Activated CD8-positive, alpha-beta memory T cell treated with anti-CD3 and anti-CD28 coated beads, Interleukin-2, amount 50 U/mL, for 1 hour (primary cell): Measurements from ENCODE around the gene SSH3.

Source experiments
- DNase-seq: peaks from one replicate; pipeline ENCODE4 v3.0.0-alpha.2; 2020; ENCODE audit errors: extremely low read depth

SSH3 gene

DNA sequence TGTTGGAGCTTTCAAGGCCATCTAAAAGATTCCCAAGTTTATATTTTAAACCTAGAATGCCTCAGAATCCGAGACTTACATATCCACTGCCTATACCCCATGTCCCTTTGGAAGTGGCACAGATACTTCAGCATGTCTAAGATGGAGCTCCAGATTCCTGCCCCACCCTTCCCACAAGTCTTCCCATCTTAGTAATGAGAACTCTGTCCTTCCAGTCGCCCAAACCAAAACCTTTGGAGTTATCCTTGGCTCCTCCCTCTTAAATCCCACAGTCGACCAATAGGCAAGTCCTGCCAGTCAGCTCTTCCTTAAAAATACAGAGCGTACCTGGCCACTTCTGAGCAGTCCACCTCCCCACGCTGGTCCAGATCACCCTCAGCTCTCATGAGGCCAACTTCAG lies 45.7 kb downstream of the SSH3 start:
- no peak for DNase-seq

DNA sequence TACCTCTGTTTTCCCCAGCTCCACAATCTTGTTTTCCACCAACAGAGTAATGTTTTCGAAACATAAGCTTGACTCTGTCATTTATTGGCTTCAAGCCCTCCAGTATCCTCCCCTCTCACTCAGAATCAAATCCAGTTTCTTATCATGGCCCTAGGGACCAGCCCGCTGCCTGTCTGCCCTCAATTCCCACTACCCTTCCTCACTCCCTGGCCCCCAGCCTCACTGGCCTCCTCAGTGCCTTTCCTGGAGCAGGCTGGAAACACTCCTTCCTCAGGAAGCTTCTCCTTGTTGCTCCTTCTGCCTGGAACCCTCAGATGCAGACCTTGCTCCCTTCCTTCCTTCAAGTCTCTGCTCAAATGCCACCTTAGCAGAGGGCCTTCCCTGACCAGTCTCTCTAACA lies 46.1 kb downstream of the SSH3 start:
- DNase-seq: no peak

DNA sequence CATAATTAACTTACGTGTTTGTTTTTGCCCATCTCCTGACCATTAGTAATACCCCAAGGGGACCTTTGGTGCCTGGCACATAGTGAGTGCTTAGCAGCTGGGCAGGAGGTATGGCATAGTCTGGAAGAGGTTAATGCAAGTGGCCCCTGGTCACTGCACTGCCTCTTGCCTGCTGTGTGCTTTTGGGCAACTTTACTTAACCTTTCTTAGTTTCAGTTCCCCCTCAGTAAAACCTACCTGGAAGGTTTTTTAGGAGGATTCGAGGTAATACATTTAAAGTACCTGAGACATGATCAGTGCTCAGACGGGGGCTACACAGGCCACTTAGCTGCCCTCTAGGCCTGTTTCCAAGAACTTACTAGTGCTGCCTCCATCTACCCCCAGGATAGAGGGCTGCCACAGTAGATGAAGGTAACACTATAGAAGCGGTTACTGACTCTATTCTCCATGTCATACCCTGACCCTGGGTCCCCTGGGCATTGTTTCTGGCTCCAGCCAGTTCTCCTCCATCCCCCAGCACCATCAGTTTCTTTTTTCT lies 46.7 kb downstream of the SSH3 start:
- no peak for DNase-seq

DNA sequence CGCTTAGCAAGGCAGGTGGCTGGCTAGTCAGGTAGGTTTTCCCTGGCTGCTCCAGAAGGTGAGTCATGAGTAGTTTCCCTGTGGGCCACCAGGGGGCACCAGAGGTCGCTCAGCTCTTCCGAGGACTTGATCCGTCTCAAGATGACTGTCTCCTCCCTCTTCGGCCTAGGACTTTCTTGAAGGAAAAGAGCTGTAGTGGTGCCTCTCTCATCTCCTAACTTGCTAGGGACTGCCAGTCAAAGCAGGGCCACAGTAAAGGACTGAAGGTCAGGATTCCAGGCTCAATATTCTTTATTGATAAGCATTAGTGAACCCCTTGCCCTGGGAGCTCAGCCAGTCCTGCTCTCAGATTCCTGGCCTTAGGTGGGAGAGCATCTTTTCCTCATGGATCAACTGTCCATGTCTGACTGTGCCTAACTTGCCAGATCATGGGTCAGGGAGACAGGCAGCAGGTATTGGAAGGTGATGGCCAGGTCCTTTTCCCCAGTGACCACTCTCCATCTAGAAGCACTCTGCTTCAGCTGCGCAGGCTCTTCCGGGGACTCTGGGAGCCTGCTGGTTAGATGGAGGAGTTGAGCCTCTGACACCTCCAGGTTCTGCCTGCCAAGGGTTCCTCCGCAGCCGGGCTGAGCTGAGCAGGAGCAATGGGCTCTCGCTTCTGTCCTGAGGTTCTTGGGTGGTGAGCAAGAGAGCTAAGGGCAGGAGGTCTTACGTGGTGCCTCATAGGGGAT lies 48.1 kb downstream of the SSH3 start:
- no peak for DNase-seq

DNA sequence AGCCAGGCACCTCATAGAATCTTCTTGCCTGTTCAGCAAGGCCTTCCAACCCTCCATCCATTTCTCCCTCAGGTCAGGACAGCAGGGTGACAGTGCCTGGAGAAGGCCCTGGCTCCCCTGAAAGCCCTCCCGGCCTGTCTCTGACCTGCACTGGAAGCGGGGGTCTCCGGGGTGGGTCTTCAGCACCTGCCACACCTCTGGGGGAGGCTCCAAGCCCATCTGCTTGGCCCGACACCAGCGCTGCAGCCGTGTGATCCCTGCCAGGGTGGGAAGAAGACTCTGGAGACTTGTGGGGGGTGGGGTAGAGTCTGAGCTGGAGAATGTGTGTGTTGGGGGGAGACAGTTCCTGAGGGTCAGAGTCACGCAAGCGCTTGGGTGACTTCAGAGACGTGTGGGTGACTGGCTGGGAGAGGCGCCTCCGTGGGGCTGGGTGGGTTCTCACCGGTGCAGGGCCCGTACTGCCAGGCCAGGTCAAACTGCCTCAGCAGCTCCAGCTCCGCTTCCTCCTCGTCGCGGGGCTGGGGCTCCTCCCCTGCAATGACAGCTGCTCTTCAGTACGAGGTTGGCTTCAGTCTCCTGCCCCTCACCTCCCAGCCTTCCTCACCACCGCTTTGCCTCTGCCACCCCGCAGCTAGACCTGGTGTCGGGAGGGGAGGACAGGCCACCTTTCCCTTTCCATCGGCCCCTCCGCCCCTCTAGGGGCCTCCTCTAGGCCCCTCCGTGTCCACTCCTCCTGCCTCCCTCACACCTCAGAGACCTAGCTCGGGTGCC lies 49.4 kb downstream of the SSH3 start:
- no peak for DNase-seq

DNA sequence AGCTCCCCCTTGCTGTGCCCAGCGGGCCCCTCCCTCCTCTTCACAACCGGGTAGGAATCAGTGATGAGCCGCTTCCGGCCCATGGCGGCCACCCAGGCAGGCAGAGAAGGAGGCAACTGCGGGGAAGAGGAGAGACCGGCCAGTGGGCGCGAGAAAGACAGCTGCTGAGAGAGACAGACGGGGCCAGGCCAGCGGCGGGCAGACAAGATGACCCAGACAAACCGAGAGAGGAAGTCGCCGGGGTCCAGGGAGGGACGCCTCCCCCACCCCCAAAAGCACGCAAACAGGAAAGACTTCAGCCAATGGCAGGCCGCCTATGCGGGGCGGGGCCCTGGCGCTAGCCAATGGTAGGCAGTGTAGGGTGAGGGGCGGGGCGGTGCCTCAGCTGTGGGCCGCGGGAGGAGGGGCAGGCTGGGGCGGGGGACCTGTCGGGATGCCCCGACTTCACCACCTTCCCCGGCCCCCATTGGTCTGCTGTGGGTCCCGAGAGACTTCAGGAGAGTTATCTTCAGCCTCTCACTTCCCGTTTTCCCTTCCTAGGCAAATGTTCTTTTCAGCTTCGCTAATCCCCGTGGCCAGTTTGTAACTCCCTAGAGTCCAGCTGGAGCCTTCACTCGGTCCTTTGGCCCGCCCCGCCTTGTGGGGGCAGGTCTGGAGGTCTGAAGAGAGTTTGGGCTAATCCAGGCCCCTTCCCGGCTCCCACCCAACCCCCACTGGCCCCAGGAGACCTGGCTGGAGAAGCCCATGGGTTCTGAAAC lies 50.2 kb downstream of the SSH3 start, which contains the start of gene POLD4:
TSS of gene POLD4 (minus strand) at position 230 of the 758 bp plus-strand sequence. CDS start at position 83, 147 bp downstream.
- DNase-seq: peak; percentile 85

DNA sequence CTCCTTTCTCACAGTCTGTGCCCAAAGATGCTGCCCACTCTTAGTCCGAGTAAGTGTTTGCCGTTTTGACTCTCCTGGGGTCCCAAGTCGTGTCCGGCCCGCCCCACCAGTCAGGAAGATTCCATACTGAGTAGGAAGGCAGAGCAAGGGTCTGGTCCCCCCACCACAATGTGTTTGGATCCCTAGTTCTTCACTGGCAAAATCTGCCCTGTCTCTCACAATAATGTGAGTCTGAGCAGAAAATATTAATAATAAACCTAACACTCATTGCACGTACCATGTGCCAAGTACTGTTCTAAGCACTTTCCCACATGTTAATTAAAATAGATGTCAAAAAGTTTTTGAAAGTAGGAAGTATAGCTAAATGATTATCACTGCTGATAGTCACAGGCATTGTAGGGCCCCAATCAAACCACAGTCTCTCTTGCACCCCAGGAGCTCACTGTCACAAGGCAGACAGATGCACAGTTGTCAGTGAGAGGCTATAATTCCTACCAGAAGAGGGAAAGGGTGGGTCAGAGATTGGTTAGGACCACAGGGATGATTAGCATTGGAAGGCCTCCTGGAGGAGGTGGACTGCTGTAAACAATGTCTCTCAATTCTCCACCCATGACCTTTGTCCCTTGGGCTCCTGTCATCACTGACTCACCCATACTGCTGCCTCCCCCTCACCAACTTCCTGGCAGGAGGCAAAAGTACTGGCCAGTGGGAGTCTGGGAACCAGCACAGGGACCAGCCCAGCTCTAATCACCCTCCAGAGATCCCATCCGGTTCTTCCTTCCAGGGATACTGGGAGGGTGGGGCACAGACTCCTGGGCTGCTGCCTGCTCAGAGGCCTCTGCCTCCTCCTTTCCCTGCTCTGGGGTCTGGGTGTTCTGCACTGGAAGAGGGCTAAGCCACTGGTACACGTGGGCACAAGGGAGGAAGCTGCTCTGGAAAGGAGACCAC lies 51.0 kb downstream of the SSH3 start:
- DNase-seq: no peak

DNA sequence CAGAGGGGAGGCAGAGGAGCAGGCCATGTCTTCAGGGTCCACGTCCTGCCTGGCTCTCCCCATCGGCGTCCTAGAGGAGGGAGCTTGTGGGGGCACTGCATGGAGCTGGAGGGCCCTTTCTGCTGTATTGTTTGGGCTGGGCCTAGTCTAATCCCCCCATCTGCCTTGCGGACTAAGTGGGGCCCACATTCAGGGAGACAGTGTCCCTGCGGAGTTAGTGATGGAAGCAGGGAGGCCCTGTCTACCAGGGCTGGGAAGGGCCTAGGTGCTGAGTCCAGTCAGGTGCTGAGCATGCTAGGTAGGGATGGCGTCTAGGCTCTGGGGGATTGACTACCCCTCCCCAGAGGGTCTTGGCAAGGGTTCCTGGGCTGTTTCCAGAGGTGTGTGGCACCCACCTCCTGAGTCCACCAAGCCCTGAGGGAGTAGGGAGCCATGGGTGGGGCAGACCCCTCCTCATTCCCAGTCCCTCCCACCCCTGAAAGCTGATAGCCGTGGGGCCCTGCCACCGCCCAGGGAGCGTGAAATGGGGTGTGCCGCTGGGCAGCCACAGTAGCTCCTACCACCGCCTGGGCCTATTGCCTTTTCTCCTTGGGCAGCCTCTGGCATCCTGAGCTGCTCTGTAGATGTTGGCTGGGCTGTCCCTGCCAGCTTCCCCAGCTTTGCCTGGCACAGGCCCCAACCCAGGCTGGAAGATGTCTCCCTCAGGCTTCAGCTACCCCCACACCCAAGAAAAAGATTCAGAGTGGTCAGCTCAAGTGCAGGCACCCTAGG lies 51.9 kb downstream of the SSH3 start:
- no peak for DNase-seq

DNA sequence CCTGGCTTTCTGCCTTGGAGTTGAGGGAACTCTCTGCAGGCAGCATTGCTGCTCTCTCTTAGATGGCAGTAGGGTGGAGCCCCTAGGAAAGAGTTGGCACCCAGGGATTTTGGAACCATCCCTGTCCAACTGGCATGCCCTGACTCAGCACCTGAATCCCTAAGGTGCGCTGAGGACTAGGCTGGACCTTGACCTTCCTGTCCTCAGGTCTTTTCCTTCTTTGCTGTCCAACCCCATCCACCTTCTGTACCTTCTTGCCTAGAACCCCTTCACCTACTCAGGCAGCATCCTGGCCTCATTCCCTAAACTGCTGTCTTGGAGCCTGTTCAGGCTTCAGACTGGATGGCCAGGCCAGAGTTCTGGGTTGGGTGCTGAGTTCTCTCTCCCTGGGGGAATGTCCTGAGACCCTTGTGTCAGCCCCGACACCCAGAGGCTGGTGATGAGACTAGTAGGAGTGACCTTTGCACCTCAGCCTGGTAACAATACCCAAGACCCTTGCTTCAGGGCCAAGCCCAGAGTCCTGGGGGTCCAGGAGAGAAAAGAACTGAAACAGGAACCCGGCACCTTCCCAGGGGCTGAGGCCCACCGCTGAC lies 52.6 kb downstream of the SSH3 start:
- DNase-seq: no peak

DNA sequence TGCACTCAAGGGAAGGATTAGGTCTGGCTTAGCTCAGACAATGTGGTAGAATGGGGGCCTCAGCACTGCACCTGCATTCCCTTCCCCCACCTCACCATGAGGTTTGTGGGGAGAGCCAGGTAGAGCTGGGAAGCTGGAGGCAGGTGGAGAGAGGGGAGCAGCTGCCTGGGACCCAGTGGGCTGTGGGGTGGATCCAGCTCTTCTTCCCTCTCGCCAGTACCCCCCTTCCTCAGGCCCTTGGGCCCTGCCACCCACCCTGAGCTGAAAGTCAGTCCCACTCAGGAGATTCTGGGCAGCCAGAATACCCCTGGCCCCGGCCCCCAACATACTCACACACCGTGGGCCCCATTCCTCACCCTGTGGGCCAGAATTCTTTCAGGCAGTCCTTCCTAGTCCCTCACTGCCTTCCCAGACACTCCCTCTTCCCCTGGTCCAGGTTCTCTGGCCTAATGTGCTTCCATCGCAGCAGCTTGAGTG lies 53.1 kb downstream of the SSH3 start:
- DNase-seq: no peak

DNA sequence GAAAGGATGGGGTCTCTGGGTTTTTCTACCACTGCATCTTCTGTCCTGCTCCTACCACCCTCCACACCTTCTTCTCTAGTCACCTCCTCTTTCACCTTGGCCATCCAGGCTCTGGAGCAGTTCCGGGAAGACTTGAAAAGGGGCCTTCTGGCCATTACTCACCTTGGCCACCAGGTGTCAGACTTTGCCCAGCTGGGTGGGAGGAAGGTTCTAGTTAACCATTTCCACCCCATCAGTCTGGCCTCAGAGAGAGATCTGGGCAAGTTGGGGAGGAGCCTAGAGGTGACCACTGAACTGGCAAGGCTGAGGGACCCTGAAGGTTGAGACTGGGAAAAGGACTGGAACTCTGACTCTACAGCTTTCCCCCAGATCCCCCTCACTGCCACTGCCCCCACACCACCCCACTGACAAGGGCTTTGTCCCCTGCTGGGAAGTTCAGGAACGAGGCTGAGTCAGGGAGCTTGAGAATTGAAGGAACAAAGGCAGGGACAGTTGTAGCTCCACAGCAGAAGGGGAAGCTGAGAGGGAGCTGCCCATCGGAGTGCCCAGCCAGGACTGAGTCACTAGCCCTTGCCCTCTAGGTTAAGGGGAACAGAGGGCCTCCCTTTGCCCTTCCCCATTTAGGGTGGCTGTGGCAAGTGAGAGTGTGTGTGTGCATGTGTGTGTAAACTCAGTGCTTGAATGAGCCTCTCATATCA lies 53.7 kb downstream of the SSH3 start:
- DNase-seq: no peak

DNA sequence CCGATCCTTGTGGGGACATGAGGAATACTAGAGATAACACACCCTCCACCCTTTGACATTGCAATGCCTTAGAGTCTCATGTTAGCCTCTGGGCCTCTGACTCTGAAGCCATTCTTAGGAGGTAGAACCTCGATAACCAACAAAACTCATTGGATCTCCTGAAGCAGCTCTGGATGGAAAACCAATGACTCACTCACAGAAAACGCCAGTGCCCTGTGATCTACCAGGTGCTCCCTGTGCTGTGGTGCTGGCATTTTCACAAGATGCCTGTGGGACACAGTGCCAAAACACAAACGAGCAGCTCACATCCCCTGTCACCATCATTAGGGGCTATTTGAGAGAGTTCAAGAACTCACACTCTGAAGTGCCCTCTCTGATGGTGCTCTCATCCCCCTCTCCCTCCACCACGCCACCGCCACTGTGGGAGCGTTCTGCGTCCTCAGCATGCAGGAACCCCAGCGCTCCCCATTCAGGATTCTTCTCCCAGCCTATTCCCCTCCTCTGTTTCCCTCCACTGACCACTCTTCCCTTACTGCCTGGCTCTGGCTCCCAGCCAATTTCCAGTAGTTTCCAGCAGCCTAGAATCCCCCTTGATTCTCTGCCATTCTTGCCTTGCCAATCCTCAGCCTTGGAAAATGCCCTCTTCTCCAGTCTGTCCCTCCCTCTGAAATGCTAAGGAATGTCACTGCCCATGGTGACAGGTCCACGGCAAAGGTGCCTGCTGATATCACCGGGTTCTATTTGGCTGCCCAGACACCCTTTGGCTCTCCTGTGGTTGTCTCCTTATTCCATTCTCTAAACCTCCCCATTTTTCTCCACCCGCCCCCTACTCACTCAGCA lies 54.7 kb downstream of the SSH3 start:
- no peak for DNase-seq
